Measurements from ENCODE around the gene PASK. TPM values are rescaled to one million over a fixed set of nuclear protein-coding genes. Genes with fewer than 3 reads are reported as not detected.

Gene PASK
- total and polyA plus RNA-seq, 2 of the 4 experiments (the other 2 are of a cell fraction): 4.1 TPM

DNA sequence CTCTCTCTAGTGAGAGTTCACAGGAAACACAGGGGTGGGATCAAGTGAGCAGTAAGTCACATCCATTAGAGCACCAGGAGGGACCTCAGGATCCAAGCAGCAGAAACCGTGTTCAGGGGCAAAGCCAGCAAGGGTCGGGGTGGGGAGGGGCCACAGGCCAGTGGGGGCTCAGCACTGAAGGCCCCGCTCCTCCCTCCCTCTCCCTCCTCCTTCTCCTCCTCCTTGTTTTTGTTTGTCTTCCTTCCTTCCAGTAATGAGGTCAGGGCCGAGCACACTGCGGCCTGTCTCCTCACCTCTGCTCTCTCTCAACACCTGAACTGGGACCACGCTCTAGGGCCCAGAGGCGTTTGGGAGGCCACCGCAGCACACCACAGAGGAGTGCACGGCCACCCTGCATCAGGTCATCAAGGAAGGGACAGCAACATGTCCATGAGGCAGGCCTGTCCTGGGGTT is 68.1 kb downstream of the PASK start:
- peaks cover 3% of the 10 kb centered on the region for H3K36me3 ChIP-seq (ENCODE audit: control insufficient read depth, insufficient read depth, low read length)
- no peak overlapping the region for H3K18ac ChIP-seq (ENCODE audit: low read depth, low read length)
- H3K4me2 ChIP-seq (ENCODE audit: low read depth, low read length): no peak overlapping the region
- no peak overlapping the region for H3K14ac ChIP-seq (replicated peaks; ENCODE audit: low read depth, low read length)
- ChIA-PET CTCF (no interaction called here), POLR2A (ENCODE audit: unreplicated experiment) (no interaction called here)
- H3K4me3 ChIP-seq (ENCODE audit: insufficient read depth, low read depth, low read length): no peak overlapping the region
- no peaks in the 10 kb centered on the region for H3K4me1 ChIP-seq (ENCODE audit: control insufficient read depth, insufficient read depth, low read length)
- no peak overlapping the region for H3K27ac ChIP-seq (ENCODE audit: insufficient read depth, low read length)
- ATAC-seq (ENCODE audit: low read depth): no peak
- H3K4ac ChIP-seq (ENCODE audit: low read depth, low read length): no peak overlapping the region
- H3K56ac ChIP-seq (ENCODE audit: extremely low read depth, insufficient read depth, low read length): no peak overlapping the region
- H3K9me1 ChIP-seq (ENCODE audit: insufficient read depth, low read length): no peaks in the 10 kb centered on the region; the same call in 1 of the 2 replicates
- no peak overlapping the region for H2BK15ac ChIP-seq (ENCODE audit: low read depth, low read length)
- no peaks in the 10 kb centered on the region for H4K20me1 ChIP-seq (ENCODE audit: insufficient read depth, low read length)
- no peaks in the 10 kb centered on the region for H3K9me3 ChIP-seq (ENCODE audit: control insufficient read depth, insufficient read depth, low read length)
- no peak overlapping the region for H2AK9ac ChIP-seq (replicated peaks; ENCODE audit: low read depth, low read length, poor library complexity)
- H2AFZ ChIP-seq (replicated peaks; ENCODE audit: low read length, poor library complexity): no peak overlapping the region
- H4K8ac ChIP-seq (ENCODE audit: low read depth in 2 of 2, low read length in 2 of 2): no peak overlapping the region
- no peak overlapping the region for H4K5ac ChIP-seq (ENCODE audit: low read depth, low read length)
- H3K9ac ChIP-seq (ENCODE audit: low read depth, low read length): no peak overlapping the region
- H2AK5ac ChIP-seq (ENCODE audit: low read depth, low read length): no peak overlapping the region
- no peak overlapping the region for H4K91ac ChIP-seq (ENCODE audit: insufficient read depth, low read depth, low read length)
- in situ Hi-C loops (cut with MboI; ENCODE audit: low sequenced_read_pairs): no loop called here
- no peak overlapping the region for H2BK5ac ChIP-seq (ENCODE audit: low read depth, low read length, poor library complexity, severe bottlenecking)
- no peak for TF ChIP-seq NFE2L2 (IDR thresholded peaks at IDR 0.05; ENCODE audit: low read depth, low read length)
- TF ChIP-seq CTCF (conservative IDR thresholded peaks at IDR 0.05; ENCODE audit: low read depth, low read length): no peak
- TF ChIP-seq CEBPB (IDR thresholded peaks at IDR 0.05; ENCODE audit: low read depth, low read length): no peak
- TF ChIP-seq MAZ (IDR thresholded peaks at IDR 0.05; ENCODE audit: borderline replicate concordance, low read depth, low read length): no peak
- no peak for TF ChIP-seq MAFK (IDR thresholded peaks at IDR 0.05; ENCODE audit: low read depth, low read length)
- TF ChIP-seq RCOR1 (IDR thresholded peaks at IDR 0.05; ENCODE audit: insufficient replicate concordance, low read length): no peak
- TF ChIP-seq FOS (IDR thresholded peaks at IDR 0.05; ENCODE audit: low read depth, low read length): no peak
- TF ChIP-seq RAD21 (IDR thresholded peaks at IDR 0.05; ENCODE audit: low read length): no peak
- no peak for TF ChIP-seq BHLHE40 (IDR thresholded peaks at IDR 0.05; ENCODE audit: low read depth, low read length)
- no peak for TF ChIP-seq RFX5 (IDR thresholded peaks at IDR 0.05; ENCODE audit: low read depth, low read length)
- no peak for TF ChIP-seq CHD1 (IDR thresholded peaks at IDR 0.05; ENCODE audit: low read depth, low read length)
- TF ChIP-seq MXI1 (IDR thresholded peaks at IDR 0.05; ENCODE audit: borderline replicate concordance, low read depth, low read length): no peak
- TF ChIP-seq ELK1 (IDR thresholded peaks at IDR 0.05; ENCODE audit: borderline replicate concordance, low read depth, low read length): no peak
- no peak for TF ChIP-seq POLR2A (IDR thresholded peaks at IDR 0.05; ENCODE audit: low read depth, low read length)
- TF ChIP-seq SMC3 (IDR thresholded peaks at IDR 0.05; ENCODE audit: low read depth, low read length): no peak
- no peak for TF ChIP-seq USF2 (IDR thresholded peaks at IDR 0.05; ENCODE audit: low read depth, low read length)
- BruUV-seq (replicated peaks): no TSS peak
- no peaks in the 10 kb centered on the region for H3K27me3 ChIP-seq (ENCODE audit: control insufficient read depth, insufficient read depth, low read length)
- H2BK20ac ChIP-seq (ENCODE audit: low read depth, low read length): no peak overlapping the region
- H2BK120ac ChIP-seq (ENCODE audit: low read depth, low read length): no peak overlapping the region
- H3K23ac ChIP-seq (ENCODE audit: low read depth, low read length): no peak overlapping the region
- no peak for DNase-seq
- H3K79me1 ChIP-seq (ENCODE audit: low read depth in 1 of 2, low read length in 2 of 2): no peaks in the 10 kb centered on the region
- intact Hi-C loops (cut with micrococcal nuclease): no loop called here
- dilution Hi-C loops (cut with HindIII; ENCODE audit: low sequenced_read_pairs, unreplicated experiment): no loop called here
- WGBS, 2 experiments (ENCODE audit: extremely low coverage in 2 of 2, insufficient read length in 1 of 2): 67% methylated on average over 1 of the region's 9 CpGs; no CpG with 5 or more reads in 1 of the 2 experiments

All from IMR-90 (cell line).